D341Med (cell line): ENCODE measurements around the gene CAMKK1.

ENCODE experiments used
- DNase-seq: peaks from one replicate; pipeline ENCODE4 v3.0.0; 2012; ENCODE audit warnings: low spot score

CAMKK1 gene

GRCh38 chr17:3917391-3917931, 24.6 kb upstream of the CAMKK1 start:
- no peak for DNase-seq

GRCh38 chr17:3916825-3917224, 24.0 kb upstream of the CAMKK1 start:
- no peak for DNase-seq

DNA sequence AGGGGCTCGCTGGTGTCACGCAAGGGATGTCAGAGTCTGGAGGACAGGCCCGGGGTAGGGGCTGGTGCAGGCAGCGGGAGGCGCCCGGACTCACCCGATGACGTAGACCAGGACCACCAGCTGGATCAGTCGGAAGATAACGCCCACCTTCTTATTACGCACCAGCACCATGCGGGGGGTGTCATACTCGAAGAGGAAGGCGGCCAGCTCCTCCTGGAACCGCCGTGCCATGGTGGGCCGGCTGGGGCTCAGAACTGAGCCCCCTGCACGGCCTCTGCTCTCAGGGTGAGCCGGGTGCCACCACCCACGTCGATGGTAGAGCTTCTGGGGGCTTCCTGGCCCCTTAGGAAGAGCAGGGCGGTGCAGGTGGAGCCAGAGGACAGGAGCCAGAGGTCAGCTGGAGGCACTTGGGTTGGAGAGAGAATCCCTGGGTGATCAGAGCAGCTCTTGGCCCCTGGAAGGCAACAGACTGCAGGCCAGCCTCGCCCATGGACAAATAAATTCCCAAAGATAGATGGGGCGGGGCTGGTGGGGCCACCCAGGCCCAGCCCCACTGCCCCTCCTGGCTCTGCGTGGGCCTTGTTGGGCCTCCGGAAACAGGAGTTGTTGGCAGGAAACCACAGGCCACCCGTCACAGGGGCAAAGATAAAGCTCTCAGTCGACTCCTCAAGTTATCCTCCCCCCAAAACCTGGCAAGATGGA, 23.3 kb upstream of the CAMKK1 start, which contains the start of gene P2RX1:
Gene P2RX1 (minus strand): TSS at position 471 of the 702 bp plus-strand sequence. CDS start 240 bp downstream, at position 231.
- no peak for DNase-seq

- no peak for DNase-seq
These were observed 22.7 kb upstream of the CAMKK1 start for GRCh38 chr17:3915581-3915994.

DNA sequence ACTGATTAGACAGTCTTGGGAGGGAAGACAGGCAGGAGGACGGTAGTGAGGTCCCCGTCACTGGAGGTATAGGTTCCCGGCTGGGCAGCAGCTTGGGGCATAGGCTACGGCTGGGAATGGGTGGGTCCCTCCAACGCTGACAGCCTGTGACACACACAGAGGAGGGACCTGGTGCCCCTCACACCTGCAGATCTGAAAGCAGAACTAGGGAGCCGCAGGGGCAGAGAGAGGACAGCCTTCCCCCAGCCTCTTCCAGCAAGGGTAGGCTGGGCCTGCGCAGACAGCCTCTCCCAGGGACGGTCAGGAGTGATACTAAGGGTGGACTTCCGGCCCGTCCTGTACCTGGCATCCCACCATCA, 21.4 kb upstream of the CAMKK1 start:
- no peak for DNase-seq

DNA sequence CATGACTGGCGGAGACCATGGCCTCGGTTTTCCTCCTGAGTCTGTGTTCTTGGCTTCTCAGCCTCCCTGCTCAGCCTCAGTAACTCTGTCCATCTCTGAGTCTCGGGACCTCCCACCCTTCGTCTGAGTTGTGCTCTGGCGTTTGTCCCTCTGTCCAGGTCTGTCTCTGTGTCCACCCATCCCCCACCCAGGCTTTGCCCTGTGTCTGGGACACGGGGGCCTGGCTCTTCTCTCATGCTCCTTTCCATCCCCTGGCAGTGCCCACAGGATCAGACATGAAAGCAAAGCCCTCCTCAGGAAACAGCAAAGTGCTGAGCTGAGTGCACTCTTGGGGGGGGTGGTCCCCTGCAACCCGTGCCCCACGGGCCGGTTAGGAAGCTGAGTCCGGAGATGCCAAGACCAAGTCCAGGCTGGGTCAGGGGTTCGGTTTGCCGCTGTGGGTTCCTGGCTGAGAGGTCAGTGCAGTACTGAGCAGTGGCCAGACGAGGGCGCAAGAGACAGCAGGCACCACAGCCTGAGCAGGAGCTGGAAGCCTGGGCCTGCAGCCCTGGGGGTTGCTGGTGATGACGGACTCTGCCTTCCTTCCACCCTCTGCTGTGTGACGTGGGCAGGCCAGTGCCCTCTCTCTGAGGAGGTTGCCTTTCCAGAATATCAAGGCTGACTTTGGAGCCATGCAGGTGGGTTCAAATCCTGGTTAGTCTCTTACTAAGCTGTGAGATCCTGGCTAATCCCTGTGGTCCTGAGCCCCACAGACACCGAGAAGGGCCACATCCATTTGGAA, 20.9 kb upstream of the CAMKK1 start:
- DNase-seq = peak; percentile 84

- no peak for DNase-seq
These were observed 20.0 kb upstream of the CAMKK1 start for GRCh38 chr17:3912827-3913226.

DNA sequence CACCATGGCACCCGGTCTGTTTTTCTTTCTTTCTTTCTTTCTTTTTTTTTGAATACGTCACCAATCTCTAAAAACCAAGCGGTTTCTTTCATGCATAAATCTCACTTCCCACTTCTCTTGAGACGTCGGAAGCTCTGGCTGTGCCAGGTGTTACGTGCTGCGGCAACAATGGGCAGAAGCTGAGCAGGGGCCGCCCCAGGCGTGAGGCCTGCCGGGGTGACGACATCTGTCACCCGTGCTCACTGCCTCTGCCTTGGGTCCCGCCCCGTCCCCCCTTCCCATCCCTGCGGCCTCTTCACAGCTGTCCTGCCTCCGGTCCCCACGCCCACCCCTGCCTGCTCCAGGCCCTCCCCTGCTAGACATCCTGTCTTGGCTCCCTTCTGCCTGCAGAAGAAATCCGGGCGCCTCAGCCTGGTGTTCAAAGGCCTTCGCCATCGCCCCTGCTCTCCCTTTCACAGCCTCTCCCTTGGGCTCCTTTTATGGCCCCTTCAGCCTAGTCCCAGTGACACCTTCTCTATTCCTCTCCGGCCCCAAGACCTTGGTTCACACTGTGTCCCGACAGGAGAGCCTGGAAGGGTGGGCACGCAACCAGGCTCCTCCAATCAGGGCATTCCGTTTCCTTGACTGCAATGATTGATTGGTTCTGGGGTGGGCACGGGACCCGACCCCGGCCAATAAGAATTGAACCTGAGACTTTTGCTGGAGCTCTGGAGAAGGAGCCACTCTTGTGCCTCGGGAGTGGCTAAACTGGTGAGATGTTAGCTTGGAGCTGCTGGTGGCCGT, 18.6 kb upstream of the CAMKK1 start:
- no peak for DNase-seq

DNA sequence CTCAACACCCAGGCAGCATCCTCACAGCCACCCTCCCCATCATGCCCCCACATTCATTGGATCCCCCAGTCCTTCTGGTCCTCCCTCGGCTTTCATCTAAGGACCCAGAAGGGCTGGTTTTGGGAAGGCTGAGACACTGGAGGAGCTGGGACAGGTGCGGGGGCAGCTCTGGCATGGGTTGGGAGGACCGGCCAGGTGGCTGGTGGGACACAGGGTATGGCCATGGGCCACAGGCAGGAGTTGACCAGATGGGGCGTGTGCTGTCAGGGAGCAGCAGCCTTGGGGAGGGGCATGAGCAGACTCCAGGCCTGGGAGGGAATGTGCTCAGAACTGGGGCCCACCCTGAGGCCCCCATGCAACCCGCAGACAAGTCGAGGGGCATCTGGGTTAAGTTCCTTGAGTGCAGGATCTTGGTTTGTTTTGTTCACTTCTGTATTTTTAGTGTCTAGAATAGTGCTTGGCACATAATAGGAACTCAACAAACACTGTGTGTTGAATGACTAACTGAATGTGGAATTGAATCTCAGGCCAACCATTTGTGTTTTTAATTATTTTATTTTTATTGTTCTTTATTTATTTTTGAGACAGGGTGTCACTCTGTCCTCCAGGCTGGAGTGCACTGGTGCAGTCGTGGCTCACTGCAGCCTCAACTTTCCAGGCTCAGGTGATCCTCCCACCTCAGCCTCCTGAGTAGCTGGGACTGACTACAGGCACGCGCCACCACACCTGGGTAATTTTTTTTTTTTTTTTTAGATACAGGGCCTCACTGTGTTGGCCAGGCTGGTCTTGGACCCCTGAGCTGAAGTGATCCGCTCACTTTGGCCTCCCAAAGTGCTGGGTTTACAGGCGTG, 17.8 kb upstream of the CAMKK1 start:
- DNase-seq = no peak

DNA sequence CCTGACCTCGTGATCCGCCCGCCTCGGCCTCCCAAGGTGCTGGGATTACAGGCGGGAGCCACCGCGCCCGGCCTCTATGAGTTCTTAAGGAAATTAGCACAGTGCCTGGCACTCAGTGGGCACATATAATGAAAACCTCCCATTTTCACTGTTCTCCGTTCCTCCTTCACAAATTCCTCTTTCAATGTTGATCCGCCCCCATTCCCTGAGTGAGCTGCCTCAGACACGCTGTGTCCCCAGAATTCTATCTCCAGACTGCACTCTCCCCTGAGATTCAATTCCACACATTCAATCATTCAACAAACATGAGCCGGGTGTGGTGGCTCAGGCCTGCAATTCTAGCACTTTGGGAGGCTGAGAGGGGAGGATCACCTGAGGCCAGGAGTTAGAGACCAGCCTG, 16.4 kb upstream of the CAMKK1 start:
- no peak for DNase-seq

DNA sequence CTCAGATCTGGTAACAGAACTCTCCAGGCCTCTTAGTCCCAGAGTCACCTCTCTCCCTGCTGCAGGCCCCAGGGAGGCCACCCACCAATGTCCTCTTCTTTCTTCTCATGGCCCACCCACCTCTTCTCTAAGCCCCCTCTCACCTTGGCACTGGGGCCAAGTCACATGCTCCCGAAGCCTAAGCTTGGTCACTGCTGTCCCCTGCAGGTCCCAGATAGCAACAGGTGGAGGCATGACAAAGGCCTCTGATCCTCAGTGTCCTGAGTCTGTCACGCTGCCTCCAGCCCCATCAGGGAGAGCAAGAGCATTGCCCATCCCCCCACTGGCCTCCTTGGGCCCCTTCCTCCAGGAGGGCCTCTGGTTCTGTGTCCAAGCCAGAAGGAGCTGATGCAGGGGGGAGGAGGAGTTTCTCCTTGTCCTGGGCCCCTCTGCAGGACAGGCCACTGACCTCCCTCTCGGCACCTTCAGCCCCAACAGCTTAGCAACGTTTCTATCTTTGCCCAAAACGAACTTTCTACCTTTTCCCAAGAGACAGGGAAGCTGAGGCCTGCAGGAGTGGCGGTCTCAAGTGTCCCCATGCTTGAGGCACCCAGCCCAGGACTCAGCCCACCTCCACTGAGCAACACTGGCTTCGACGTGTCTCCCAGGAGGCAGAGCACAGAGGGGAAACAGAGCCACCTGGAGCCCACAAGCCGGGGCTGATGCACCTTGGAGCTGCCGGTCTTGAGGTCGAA, 14.8 kb upstream of the CAMKK1 start:
- DNase-seq = no peak

- no peak for DNase-seq
These were observed 14.0 kb upstream of the CAMKK1 start for GRCh38 chr17:3906881-3907280.

GRCh38 chr17:3905017-3905520, 12.2 kb upstream of the CAMKK1 start:
- DNase-seq = no peak

GRCh38 chr17:3904501-3904900, 11.6 kb upstream of the CAMKK1 start:
- DNase-seq = no peak

DNA sequence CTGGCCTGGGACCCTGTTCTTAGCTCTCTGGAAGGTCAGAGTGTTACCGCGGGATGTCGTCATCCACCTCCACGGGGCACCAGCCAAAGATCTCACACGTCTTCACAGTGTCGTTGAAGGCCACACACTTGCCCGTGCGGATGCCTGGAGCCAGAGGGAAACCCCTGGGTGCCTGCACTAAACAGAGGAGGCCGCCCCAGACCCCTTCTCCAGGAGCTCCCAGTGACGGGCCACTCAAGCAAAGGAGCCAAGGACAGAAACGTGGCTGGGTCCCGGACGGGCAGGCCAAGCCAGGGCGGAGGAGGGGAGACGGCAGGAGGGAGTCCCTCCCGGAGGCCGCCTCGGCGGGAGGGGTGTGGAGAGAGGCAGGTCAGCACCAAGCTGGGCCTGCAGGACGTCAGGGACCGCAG, 11.0 kb upstream of the CAMKK1 start:
- DNase-seq = no peak

- no peak for DNase-seq
These were observed 10.4 kb upstream of the CAMKK1 start for GRCh38 chr17:3903051-3903825.

DNA sequence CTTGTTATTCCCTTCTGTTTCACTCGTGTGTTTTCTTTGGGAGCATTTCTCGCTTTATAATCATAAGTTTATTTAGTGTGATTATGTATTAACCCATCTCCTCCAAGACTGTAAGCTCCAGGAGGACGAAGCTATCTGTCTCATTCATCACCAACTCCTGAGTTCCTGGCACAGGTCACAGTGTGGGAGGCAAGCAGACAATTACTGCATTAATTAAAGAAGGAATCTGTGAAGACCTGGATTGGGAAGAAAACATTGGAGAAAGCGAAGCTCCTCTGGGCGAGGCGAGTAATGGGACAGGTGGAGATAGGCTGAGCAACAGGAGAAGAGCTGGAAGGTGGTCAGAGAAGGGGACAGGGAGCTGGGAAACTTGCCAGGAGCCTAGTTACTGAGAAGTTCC, 7.8 kb upstream of the CAMKK1 start:
- no peak for DNase-seq

- DNase-seq = no peak
These were observed 4.9 kb upstream of the CAMKK1 start for GRCh38 chr17:3897731-3898130.

GRCh38 chr17:3896968-3897235, 4.0 kb upstream of the CAMKK1 start:
- no peak for DNase-seq
